Measurements from ENCODE around the gene C1QTNF4.

GRCh38 chr11:47551086-47551485 is 43.1 kb downstream of the C1QTNF4 start:
- TF ChIP-seq CTCF (optimal IDR thresholded peaks at IDR 0.05 in 1 of 3, IDR thresholded peaks at IDR 0.05 in 1 of 3, conservative IDR thresholded peaks at IDR 0.05 in 1 of 3; ENCODE audit: extremely low read depth in 1 of 3, insufficient read depth in 2 of 3, low read length in 3 of 3) (peak; percentile 24 to 49 (median 48)), EZH2 (IDR thresholded peaks at IDR 0.05; ENCODE audit: low read length) (no peak)
